Activated CD4-positive, alpha-beta T cell treated with anti-CD3 and anti-CD28 coated beads for 1 hour (primary cell): ENCODE measurements around the gene MYO18A.
"Not testable (repeated sequence)": the region's sequence is repeated elsewhere in the genome, so short reads cannot be mapped to it uniquely, and the experiment has no call there.

Experiments used
- DNase-seq: peaks from one replicate; pipeline ENCODE4 v3.0.0-alpha.2; 2020

MYO18A gene

DNA sequence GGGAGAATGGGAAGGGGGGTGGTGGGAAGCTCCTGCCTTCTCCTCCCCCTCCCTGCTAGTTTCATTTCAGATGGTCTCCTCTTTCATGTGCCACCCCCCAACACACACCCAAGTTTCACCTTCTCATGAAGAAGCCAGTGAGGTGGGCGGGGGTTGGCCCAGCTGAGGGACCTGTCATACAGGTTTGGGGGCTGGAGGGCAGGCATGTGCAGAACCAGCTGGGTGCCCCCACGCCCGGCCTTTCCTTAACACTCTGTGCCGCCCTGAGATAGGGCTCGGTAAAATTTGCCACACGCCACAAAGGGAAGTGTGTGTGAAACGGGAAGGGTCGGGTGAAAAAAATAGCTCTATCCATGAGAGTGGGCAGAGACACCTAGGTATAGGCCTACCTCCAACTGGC lies 79.9 kb downstream of the MYO18A start:
- DNase-seq = no peak

DNA sequence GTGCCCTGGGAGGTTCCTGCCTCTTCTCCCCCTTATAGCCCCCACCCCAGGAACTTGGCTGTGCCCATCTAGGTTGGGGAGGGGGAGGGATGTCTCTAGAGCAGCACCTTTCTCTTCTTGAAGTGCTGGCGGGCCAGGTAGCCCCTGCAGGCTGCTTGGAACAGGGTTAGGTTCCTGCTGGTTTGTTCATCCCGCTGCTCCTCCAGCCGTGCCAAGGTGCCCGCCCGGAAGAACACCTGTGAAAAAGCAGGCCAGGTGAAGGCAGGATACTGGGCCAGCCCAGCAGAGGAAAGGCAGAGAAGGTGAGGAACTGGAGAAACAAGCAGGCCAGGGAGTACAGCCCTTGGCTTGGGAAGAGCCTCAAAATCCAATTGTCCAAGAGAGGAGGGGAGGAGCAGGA lies 80.7 kb downstream of the MYO18A start:
- no peak for DNase-seq

- DNase-seq = no peak
Measured at GRCh38 chr17:29096094-29096493, 84.1 kb downstream of the MYO18A start.

- no peak for DNase-seq
Measured at GRCh38 chr17:29095439-29095838, 84.8 kb downstream of the MYO18A start.

GRCh38 chr17:29094101-29094708 lies 86.0 kb downstream of the MYO18A start:
- no peak for DNase-seq

DNA sequence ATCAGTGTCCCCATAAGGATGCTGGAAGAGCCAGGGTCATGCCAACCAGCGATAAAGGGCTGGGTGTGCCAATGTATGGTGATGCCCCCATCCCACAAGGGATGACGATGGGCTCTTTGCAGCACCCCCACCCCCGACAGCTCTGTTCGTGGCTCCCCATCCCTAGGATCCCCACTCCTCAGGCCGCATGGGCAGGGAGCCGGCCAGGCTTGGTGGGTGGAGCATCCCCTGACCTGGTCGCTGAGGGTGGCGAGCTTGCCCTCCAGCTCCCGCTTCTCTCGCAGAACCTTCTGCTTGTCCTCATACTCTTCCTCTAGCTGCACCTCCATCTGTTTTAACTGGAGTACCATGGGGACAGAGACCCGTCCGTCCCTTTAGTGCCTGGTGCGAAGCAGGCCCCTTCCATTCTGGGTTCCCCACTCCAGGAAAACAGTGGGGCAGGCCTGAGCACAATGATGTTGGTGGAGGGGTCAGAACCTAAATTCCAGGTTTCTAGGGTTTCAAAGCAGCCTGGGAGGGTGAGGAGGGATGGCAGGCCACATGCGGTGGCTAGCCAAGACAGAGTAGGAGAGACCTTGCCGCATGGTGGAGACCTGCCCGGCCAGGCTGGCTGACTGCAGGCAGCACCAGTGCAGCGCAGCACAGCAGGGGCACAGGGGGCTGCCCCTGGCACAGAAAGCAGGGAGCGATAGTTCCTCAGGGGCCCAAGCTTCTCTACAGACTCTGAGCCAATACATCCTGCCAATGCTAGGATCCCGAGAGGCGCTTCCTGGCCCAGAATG lies 86.9 kb downstream of the MYO18A start:
- no peak for DNase-seq

- DNase-seq = no peak
Measured at GRCh38 chr17:29091606-29092289, 88.5 kb downstream of the MYO18A start.

- no peak for DNase-seq
Measured at GRCh38 chr17:29090750-29091605, 89.2 kb downstream of the MYO18A start.

DNA sequence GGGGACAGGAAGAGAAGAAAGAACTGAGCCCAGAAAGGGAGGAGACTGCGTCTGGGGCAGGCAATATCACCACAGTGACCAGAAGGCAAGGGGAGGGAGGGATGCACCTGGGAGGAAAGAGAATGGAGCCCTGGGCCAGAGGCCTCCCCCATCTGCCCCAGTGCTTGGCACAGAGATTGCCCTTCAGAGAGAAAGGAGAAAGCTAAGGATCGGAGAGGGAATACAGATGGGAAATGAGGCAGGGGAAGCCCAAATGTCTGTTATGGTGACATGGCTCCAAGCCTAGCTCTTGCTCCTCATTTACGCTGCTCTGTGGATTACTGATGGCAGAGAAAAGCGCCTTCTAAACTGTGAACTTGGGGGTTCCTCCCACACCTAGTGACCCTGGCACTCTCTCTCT lies 90.1 kb downstream of the MYO18A start:
- no peak for DNase-seq

DNA sequence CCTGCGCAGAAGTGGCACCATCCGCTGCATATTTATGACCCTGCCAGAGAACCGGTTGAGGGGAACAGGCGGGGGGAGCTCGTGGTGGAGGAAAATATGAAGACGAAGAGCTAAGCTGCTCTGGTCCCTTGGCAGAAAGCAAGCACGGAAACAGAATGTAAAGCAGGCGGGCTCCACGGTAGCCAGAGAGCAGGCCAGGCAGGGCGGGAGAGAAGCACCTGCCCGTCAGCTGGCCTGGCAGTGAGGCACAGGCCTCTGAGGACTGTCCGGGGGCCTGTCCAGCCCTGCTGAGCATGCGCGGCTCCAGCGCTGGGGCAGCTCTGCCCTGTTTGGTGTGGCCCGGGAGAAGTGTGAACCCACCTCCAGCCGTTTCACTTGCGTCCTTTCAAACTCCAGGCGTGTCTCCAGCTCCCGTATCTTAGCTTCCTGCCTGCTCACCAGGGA lies 90.6 kb downstream of the MYO18A start:
- no peak for DNase-seq

GRCh38 chr17:29088782-29089181 lies 91.4 kb downstream of the MYO18A start:
- not testable (repeated sequence) for DNase-seq

DNA sequence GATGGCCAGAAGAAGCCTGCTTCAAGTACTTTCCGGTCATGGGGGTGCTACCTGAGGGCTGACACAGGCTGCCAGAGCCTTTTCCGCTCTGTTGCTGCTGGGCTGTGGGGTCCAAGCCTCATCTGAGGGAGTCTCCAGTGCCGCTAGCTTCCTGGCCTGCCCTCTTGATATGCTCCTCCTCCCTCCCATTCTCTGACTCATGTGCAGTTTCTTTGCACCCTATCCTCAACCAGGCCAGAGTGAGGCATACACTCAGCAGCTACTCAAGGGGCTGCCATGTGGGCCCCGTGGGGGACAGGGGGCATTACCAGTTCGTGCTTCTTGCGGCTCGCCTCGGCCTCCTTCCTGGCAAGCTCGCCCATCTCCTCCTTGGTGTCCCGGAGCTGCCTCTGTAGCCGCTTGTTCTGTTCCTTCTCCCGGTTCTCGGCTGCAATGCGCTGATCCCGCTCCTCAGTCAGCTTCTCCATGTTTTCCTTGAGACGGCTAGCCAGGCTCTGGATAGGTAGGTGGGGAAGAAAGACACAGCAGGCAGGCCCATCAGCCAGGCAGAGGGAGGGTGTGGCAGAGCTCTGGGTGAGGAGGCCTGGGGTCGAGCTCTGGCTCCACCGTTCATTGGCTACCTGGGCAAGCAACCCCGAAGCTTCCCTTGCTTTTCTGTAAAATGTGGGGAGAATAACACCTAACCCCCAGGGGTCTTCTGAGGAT lies 93.4 kb downstream of the MYO18A start:
- no peak for DNase-seq

GRCh38 chr17:29085223-29085622 lies 95.0 kb downstream of the MYO18A start:
- DNase-seq = no peak

- DNase-seq = no peak
Measured at GRCh38 chr17:29084541-29085146, 95.6 kb downstream of the MYO18A start.

DNA sequence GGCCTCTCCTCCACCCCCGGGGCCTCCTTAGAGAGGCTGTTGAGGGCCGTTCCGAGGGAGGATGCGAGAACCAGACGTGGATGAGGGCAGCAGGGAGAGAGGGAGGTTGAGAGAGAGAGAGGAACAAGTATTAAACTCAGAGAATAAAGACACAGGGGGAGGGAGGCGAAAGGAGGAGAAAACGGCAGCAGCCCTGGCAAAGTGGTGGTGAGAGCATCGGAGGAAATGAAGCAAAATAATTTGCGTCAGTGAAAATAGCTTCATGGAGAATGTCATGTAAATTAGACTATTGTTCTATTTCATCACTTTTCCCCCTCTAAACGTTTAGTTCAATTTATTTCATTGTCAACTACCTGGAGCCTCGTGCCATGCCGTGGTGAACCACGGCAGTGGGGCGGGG lies 99.2 kb downstream of the MYO18A start:
- DNase-seq = no peak

DNA sequence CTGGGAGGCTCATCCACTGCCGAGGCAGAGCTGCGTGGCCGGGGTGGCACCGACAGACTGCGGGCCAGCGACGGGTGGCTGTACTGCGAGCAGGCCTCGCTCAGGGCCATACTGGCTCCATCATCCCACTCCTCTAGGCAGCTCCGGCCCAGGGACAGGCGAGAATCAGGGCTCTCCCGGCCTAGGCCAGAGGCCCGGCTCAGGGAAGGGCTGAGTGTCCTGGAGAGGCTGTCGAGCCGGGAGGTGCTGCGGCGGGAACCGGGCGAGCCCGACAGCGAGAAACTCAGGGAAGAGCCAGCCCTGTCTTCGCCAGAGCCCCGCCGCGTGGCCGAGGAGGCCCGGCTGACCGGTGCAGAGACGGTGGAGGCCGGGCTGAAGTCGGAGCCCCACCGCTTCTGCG lies 99.9 kb downstream of the MYO18A start:
- DNase-seq = no peak

- no peak for DNase-seq
Measured at GRCh38 chr17:29079887-29080286, 100.3 kb downstream of the MYO18A start.

- no peak for DNase-seq
Measured at GRCh38 chr17:29079433-29079832, 100.8 kb downstream of the MYO18A start.

DNA sequence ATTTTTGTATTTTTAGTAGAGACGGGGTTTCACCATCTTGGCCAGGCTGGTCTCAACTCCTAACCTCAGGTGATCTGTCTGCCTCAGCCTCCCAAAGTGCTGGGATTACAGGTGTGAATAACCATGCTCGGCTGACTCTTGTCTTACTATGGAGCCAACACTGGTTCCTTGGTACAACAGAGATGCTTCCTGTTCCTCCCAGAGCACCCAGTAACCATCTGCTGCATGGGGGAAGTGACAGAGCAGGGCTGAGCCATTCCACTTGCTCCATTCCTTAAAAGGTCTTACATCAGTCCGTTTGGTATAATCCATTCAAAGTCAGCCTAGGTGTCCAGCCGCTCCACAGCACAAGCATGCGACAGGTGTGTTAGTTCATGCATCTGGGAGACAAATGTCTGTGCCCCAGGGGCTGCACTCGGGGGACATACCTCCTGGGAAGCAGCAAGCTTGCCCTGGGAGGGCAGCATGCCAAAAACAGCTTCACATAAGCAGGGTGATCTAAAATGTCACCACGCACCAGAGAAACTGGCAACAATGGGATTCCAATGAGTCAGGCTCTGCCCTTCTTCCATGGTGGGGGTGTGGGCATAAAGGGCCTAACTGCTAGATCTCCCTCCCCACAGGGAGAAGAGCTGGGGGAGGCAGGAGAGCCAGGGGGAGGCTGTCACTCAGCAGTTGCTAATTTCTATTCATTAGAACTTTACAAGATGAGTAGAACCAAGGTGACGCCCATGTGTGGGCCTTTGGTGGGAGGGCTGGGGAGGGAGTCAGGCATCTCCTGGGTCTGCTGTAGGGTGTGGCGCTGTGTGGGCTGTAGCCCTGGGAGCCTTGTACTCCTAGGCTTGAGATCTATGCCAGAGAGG lies 101.8 kb downstream of the MYO18A start:
- DNase-seq = no peak

DNA sequence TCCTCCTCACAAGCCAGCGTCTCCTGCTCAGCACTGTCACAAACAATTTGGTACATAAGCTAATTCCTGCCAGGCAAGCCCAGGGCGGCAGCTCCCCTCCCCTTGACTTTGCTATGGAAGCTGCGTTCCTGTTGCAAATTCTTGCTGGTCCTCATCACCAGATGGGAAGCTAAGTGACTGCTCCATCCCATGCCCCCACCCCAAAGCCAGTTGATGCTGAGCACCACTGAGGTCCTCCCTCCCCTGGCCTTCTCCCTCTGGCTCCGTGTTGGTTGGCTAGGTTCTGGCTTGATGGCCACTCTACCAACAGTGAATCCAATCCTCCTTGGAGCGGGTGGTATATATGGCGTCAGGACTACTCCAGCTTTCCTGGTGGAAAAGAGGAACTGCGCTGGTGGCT lies 102.9 kb downstream of the MYO18A start:
- DNase-seq = no peak

DNA sequence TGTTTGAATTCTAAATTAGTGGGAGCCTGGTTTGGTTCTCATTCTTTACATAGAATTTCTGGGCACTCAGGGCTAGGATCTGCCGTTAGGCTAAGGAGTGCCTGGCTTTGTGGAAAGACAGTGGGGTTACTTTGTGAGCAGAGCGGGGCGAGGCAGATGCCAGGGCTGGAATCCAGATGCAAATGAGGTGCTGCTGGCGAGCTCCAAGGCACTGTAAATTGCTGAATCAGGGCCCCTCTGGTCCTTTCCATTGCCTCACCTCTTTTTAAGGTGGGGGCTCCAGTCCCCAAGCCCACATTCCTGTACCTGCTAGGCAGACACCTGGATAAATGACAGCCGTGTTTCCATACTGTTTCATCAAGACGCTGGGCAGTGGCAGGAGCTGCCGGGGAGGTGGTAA lies 103.5 kb downstream of the MYO18A start:
- DNase-seq = no peak
